Esophagus squamous epithelium (tissue), 5 donors: ENCODE data around the gene ZNF609. TPM values are rescaled to one million over a fixed set of nuclear protein-coding genes. Genes with fewer than 3 reads are reported as not detected.

ENCODE experiments used
- DNase-seq: peaks from one replicate; lab custom pipeline; 2025; lab: John Stamatoyannopoulos, UW
- H3K27ac ChIP-seq, 4 donors: fragments of 200-600 bp; sonication (generic); one replicate each; pipeline ENCODE4 v1.5.1; 2016 to 2019; ENCODE audit warnings: mild to moderate bottlenecking in 1 of 4
- H3K27me3 ChIP-seq, 4 donors: fragments of 200-600 bp; sonication (generic); 1 replicate in 3 of 4; 2 replicates in 1 of 4; pipeline versions ENCODE4 v1.5.1 to v1.6.0; 2017 to 2021; ENCODE audit warnings: antibody characterized with exemption in 1 of 4
- H3K36me3 ChIP-seq, 3 donors: fragments of 200-600 bp; sonication (generic); one replicate each; pipeline ENCODE4 v1.5.1; 2016 to 2019
- H3K4me1 ChIP-seq, 3 donors: fragments of 200-600 bp; sonication (generic); one replicate each; pipeline ENCODE4 v1.5.1; 2017 to 2019
- H3K4me3 ChIP-seq, 4 donors: fragments of 200-600 bp; sonication (generic); 1 replicate in 3 of 4; 2 replicates in 1 of 4; pipeline ENCODE4 v1.5.1; 2016 to 2019; ENCODE audit warnings: mild to moderate bottlenecking in 2 of 4, moderate library complexity in 1 of 4
- H3K9me3 ChIP-seq, 3 donors: fragments of 200-600 bp; sonication (generic); one replicate each; pipeline ENCODE4 v1.5.1; 2016 to 2019
- CTCF ChIP-seq, 6 experiments: fragments of 450-650 bp in 4 of 6; fragments of 200-600 bp in 2 of 6; sonication (generic) in 2 of 6; IDR thresholded peaks; one replicate each; pipeline ENCODE4 v1.5.1; 2016 to 2019; ENCODE audit warnings: antibody characterized with exemption in 6 of 6, mild to moderate bottlenecking in 4 of 6, moderate library complexity in 4 of 6
- POLR2A ChIP-seq, 4 donors: fragments of 450-650 bp; IDR thresholded peaks; one replicate each; pipeline ENCODE4 v1.6.1; 2017; ENCODE audit warnings: antibody characterized with exemption in 4 of 4, mild to moderate bottlenecking in 4 of 4, moderate library complexity in 3 of 4
- WGBS, 2 donors: methylation state at CpG; one replicate each; pipeline ENCODE4 v1.1.5; 2018; 5-methylcytosine and 5-hydroxymethylcytosine counted together
- intact Hi-C: fragments of 100-400 bp; cut with DNase I; formaldehyde crosslinking; loops from one replicate; pipeline ENCODE4 v1.15.0; 2022
- total RNA-seq, 4 donors: library from RNA; depleted of rRNA; stranded (reverse); fragments of >200 nt; gene quantifications; one replicate each; pipeline ENCODE4 v1.1.0, GENCODE V29; 2016
- donor health status: DM: yes; HTN: yes; CAD: no.

Gene ZNF609
- total RNA-seq, 4 donors from 2014 or later: 10.2 to 25.2 (median 13.8) TPM

- no peak overlapping the region for H3K27ac ChIP-seq
- intact Hi-C loops: no loop called here
- no peak for TF ChIP-seq CTCF (IDR thresholded peaks at IDR 0.05)
- no peak for TF ChIP-seq POLR2A (IDR thresholded peaks at IDR 0.05)
Measured at GRCh38 chr15:64566629-64567427, 106.5 kb downstream of the ZNF609 start.

GRCh38 chr15:64568765-64569164 lies 108.4 kb downstream of the ZNF609 start:
- intact Hi-C loops: no loop called here

More at GRCh38 chr15:64566629-64567427, 106.5 kb downstream of the ZNF609 start:
- H3K27me3 ChIP-seq: no peaks in the 10 kb centered on the region
- WGBS, 2 donors: 88 to 90% methylated on average over 10 to 11 of the region's 11 CpGs
- H3K4me3 ChIP-seq: no peak overlapping the region
- no peaks in the 10 kb centered on the region for H3K9me3 ChIP-seq
- H3K4me1 ChIP-seq: peaks cover 0 to 13% (median 3%) of the 10 kb centered on the region in 3 donors
- DNase-seq: no peak
- no peaks in the 10 kb centered on the region for H3K36me3 ChIP-seq

GRCh38 chr15:64571857-64572291 lies 111.5 kb downstream of the ZNF609 start:
- H3K27ac ChIP-seq: peak overlapping the region in 3 of 4 donors; percentile 23 to 51 (median 33)
- 29 to 38% methylated on average over 4 of the region's 4 CpGs for WGBS, 2 donors
- DNase-seq: no peak
- peaks cover 21 to 47% (median 27%) of the 10 kb centered on the region in 3 donors for H3K4me1 ChIP-seq
- H3K36me3 ChIP-seq: no peaks in the 10 kb centered on the region
- H3K4me3 ChIP-seq: no peak overlapping the region
- no peaks in the 10 kb centered on the region for H3K9me3 ChIP-seq
- H3K27me3 ChIP-seq: no peaks in the 10 kb centered on the region
- intact Hi-C loops: no loop called here
- TF ChIP-seq POLR2A (IDR thresholded peaks at IDR 0.05) (no peak), CTCF (IDR thresholded peaks at IDR 0.05) (no peak)

More at GRCh38 chr15:64568765-64569164, 108.4 kb downstream of the ZNF609 start:
- no peak for DNase-seq
- Histone ChIP-seq H3K27ac (no peak overlapping the region), H3K9me3 (no peaks in the 10 kb centered on the region), H3K27me3 (no peaks in the 10 kb centered on the region), H3K4me3 (no peak overlapping the region), H3K36me3 (no peaks in the 10 kb centered on the region), H3K4me1 (peaks cover 13 to 30% (median 13%) of the 10 kb centered on the region in 3 donors)
- TF ChIP-seq CTCF (IDR thresholded peaks at IDR 0.05): no peak
- TF ChIP-seq POLR2A (IDR thresholded peaks at IDR 0.05): no peak

- TF ChIP-seq POLR2A (IDR thresholded peaks at IDR 0.05): no peak
- TF ChIP-seq CTCF (IDR thresholded peaks at IDR 0.05): no peak
- Histone ChIP-seq H3K36me3 (no peaks in the 10 kb centered on the region), H3K27ac (peak overlapping the region in 2 of 4 donors; percentile 23 to 51), H3K9me3 (no peaks in the 10 kb centered on the region), H3K27me3 (no peaks in the 10 kb centered on the region), H3K4me3 (no peak overlapping the region), H3K4me1 (peaks cover 21 to 43% (median 27%) of the 10 kb centered on the region in 3 donors)
- no peak for DNase-seq
- 67 to 79% methylated on average over 6 of the region's 6 CpGs for WGBS, 2 donors
- intact Hi-C loops: no loop called here
Measured at GRCh38 chr15:64572856-64573255, 112.5 kb downstream of the ZNF609 start.

- Histone ChIP-seq H3K36me3 (no peaks in the 10 kb centered on the region), H3K4me1 (peaks cover 21 to 43% (median 27%) of the 10 kb centered on the region in 3 donors), H3K27ac (peak overlapping the region in 2 of 4 donors; percentile 16 to 44), H3K4me3 (no peak overlapping the region), H3K27me3 (no peaks in the 10 kb centered on the region), H3K9me3 (no peaks in the 10 kb centered on the region)
- WGBS, 2 donors: 13 to 17% methylated on average over 1 of the region's 1 CpG
- no peak for TF ChIP-seq CTCF (IDR thresholded peaks at IDR 0.05)
- TF ChIP-seq POLR2A (IDR thresholded peaks at IDR 0.05): no peak
- DNase-seq: no peak
- intact Hi-C loops: no loop called here
Measured at GRCh38 chr15:64574301-64575017, 114.1 kb downstream of the ZNF609 start.
